HG03571 (cell line): ENCODE measurements around the gene PCDHGA1.
A peak's percentile ranks its signal among the peaks of the same experiment; 100 is the strongest.
"Not testable (repeated sequence)": the region's sequence is repeated elsewhere in the genome, so short reads cannot be mapped to it uniquely, and the experiment has no call there.

Experiments
- ATAC-seq: cut with Tn5 transposase; IDR thresholded peaks from one replicate; pipeline ENCODE4 v1.9.1; 2021; ENCODE audit not compliant: unreplicated experiment

Gene PCDHGA1

DNA sequence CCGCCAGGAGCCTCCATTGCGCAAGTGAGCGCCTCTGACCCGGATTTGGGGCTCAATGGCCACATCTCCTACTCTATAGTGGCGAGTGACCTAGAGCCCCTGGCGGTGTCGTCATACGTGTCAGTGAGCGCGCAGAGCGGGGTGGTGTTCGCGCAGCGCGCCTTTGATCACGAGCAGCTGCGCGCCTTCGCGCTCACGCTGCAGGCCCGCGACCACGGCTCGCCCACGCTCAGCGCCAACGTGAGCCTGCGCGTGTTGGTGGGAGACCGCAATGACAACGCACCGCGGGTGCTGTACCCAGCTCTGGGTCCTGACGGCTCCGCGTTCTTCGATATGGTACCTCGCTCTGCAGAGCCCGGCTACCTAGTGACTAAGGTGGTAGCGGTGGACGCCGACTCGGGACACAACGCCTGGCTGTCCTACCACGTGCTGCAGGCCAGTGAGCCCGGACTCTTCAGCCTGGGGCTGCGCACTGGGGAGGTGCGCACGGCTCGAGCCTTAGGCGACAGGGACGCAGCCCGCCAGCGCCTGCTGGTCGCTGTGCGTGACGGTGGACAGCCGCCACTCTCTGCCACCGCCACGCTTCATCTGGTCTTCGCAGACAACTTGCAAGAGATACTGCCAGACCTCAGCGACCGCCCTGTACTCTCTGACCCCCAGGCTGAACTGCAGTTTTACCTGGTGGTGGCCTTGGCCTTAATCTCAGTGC lies 79.4 kb downstream of the PCDHGA1 start:
- no peak for ATAC-seq

DNA sequence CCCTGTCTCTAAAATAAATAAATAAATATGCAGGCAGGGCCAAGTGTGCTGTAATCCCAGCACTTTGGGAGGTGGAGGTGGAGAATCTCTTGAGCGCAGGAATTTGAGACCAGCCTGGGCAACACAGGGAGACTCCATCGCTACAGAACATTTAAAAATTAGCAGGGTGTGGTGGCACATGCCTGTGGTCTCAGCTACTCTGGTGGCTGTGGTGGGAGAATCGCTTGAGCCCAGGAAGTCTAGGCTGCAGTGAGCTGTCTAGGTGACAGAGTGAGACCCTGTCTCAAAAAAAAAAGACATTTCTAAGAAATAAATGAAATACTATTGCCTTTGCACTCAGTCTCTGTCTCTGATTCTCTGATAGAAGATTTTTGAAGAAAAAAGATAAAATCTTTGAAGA lies 81.3 kb downstream of the PCDHGA1 start:
- no peak for ATAC-seq

DNA sequence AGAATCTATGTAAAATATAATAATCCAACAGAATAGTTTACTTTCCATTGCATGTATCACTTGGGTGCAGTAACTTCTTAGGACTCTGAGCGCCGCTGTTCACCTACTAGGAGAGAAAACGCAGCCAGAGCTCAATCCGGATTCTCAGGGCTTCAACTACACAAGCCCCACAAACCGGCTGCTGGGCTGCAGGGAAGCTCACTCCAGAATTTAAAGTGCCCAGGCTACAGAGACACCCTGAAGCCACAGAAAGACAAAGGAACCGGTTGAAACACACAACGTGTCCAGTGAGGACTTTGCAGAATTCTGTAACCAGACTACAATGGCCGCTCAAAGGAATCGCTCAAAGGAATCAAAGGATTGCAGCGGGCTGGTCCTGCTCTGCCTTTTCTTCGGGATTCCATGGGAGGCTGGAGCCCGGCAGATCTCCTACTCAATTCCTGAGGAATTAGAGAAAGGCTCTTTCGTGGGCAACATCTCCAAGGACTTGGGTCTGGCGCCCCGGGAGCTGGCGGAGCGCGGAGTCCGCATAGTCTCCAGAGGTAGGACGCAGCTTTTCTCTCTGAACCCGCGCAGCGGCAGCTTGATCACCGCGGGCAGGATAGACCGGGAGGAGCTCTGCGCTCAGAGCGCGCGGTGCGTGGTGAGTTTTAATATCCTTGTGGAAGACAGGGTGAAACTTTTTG lies 82.7 kb downstream of the PCDHGA1 start, which contains the start of gene PCDHGA10:
TSS of gene PCDHGA10 (plus strand) at position 134 of the 686 bp plus-strand sequence. CDS start at position 323, 189 bp downstream.
- ATAC-seq: peak; percentile 84

DNA sequence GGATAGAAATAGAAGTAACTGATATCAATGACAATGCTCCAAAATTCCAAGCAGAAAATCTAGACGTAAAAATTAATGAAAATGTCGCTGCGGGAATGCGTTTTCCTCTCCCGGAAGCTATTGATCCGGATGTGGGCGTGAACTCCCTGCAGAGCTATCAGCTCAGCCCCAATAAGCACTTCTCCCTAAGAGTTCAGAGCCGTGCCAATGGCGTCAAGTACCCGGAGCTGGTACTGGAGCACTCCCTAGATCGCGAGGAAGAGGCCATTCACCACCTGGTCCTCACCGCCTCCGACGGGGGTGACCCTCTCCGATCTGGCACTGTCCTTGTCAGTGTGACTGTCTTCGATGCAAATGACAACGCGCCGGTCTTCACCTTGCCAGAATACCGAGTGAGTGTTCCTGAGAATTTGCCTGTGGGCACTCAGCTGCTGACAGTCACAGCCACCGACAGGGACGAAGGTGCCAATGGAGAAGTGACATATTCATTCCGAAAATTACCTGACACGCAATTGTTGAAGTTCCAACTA lies 83.3 kb downstream of the PCDHGA1 start:
- no peak for ATAC-seq

DNA sequence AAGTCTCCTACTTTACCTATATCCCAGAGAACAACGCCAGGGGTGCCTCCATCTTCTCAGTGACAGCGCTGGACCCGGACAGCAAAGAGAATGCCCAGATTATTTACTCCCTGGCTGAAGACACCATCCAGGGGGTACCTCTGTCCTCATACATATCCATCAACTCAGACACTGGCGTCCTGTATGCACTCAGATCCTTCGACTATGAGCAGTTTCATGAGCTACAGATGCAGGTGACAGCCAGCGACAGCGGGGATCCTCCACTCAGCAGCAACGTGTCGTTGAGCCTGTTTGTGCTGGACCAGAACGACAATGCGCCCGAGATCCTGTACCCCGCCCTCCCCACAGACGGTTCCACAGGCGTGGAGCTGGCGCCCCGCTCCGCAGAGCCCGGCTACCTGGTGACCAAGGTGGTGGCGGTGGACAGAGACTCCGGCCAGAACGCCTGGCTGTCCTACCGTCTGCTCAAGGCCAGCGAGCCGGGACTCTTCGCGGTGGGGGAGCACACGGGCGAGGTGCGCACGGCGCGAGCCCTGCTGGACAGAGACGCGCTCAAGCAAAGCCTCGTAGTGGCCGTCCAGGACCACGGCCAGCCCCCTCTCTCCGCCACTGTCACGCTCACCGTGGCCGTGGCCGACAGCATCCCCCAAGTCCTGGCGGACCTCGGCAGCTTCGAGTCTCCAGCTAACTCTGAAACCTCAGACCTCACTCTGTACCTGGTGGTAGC lies 84.4 kb downstream of the PCDHGA1 start:
- not testable (repeated sequence) for ATAC-seq

DNA sequence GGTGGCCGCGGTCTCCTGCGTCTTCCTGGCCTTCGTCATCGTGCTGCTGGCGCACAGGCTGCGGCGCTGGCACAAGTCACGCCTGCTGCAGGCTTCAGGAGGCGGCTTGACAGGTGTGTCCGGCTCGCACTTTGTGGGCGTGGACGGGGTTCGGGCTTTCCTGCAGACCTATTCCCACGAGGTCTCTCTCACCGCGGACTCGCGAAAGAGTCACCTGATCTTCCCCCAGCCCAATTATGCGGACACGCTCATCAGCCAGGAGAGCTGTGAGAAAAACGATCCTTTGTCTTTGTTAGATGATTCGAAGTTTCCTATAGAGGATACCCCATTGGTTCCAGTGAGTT lies 84.9 kb downstream of the PCDHGA1 start:
- not testable (repeated sequence) for ATAC-seq

DNA sequence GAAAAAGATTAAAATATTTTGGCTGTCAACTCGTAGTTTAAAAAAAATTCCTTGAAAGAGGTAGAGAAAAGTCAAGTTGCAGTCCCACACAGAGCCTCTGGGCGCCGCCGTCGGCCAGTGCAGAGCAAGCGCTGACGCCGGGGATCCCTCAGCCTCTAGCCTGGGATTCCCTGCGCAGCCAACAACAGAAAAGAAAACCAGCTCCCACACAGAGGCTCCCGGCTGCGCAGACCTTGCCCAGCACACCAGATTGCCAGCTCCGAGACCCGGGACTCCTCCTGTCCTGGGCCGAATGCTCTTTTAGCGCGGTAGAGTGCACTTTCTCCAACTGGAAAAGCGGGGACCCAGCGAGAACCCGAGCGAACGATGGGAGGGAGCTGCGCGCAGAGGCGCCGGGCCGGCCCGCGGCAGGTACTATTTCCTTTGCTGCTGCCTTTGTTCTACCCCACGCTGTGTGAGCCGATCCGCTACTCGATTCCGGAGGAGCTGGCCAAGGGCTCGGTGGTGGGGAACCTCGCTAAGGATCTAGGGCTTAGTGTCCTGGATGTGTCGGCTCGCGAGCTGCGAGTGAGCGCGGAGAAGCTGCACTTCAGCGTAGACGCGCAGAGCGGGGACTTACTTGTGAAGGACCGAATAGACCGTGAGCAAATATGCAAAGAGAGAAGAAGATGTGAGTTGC lies 87.3 kb downstream of the PCDHGA1 start, which contains the start of gene PCDHGB7:
TSS of gene PCDHGB7 (plus strand) at position 184 of the 679 bp plus-strand sequence. CDS start at position 367, 183 bp downstream.
- ATAC-seq: peak; percentile 68

DNA sequence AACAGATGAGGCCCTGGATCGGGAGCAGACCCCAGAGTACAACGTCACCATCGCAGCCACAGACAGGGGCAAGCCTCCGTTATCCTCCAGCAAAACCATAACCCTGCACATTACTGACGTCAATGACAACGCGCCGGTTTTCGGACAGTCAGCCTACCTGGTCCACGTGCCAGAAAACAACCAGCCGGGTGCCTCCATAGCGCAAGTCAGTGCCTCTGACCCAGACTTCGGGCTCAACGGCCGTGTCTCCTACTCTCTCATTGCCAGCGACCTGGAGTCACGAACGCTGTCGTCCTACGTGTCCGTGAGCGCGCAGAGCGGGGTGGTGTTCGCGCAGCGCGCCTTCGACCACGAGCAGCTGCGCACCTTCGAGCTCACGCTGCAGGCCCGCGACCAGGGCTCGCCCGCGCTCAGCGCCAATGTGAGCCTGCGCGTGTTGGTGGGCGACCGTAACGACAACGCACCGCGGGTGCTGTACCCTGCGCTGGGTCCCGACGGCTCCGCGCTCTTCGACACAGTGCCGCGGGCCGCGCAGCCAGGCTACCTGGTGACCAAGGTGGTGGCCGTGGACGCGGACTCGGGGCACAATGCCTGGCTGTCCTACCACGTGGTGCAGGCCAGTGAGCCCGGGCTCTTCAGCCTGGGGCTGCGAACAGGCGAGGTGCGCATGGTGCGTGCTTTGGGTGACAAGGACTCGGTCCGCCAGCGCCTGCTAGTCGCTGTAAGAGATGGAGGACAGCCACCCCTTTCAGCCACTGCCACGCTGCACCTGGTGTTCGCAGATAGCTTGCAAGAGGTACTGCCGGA lies 89.0 kb downstream of the PCDHGA1 start:
- no peak for ATAC-seq

DNA sequence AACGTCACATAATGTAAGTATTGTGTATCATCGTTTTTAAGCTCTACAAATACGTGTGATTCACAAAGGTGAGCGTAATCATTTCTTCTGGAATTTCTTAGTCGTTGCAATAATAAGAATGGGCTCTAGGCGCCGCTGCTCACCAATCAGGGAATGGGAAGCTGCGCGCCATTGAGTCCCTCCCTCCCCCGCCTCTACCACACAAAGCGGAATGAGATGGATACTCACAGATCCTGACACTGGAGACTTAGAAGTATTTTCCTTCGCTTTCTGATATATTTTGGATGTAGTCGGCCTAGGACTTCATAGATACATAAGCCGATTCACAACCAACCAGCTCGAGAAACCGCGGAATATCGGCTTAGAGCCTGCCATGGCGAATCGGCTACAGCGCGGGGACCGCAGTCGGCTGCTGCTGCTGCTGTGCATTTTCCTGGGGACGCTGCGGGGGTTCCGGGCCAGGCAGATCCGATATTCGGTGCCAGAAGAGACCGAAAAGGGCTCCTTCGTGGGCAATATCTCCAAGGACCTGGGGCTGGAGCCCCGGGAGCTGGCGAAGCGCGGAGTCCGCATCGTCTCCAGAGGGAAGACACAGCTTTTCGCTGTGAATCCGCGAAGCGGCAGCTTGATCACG lies 90.7 kb downstream of the PCDHGA1 start, which contains the start of gene PCDHGA11:
TSS of gene PCDHGA11 (plus strand) at position 197 of the 634 bp plus-strand sequence. CDS start at position 374, 177 bp downstream.
- ATAC-seq: no peak

DNA sequence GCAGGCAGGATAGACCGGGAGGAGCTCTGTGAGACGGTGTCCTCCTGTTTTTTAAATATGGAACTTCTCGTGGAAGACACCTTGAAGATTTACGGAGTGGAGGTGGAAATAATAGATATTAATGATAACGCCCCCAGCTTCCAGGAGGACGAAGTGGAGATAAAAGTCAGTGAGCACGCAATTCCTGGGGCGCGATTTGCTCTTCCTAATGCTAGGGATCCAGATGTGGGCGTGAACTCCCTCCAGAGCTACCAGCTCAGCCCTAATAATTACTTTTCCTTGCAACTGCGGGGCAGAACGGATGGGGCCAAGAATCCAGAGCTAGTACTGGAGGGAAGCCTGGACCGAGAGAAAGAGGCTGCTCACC lies 91.2 kb downstream of the PCDHGA1 start:
- no peak for ATAC-seq

DNA sequence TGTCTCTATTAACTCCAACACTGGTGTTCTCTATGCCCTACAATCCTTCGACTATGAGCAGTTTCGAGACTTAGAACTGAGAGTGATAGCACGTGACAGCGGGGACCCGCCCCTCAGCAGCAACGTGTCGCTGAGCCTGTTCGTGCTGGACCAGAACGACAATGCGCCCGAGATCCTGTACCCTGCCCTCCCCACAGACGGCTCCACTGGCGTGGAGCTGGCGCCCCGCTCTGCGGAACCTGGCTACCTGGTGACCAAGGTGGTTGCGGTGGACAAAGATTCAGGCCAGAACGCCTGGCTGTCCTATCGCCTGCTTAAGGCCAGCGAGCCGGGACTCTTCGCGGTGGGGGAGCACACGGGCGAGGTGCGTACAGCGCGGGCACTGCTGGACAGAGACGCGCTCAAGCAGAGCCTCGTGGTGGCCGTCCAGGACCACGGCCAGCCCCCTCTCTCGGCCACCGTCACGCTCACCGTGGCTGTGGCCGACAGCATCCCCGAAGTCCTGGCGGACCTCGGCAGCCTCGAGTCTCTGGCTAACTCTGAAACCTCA lies 92.5 kb downstream of the PCDHGA1 start:
- no peak for ATAC-seq

DNA sequence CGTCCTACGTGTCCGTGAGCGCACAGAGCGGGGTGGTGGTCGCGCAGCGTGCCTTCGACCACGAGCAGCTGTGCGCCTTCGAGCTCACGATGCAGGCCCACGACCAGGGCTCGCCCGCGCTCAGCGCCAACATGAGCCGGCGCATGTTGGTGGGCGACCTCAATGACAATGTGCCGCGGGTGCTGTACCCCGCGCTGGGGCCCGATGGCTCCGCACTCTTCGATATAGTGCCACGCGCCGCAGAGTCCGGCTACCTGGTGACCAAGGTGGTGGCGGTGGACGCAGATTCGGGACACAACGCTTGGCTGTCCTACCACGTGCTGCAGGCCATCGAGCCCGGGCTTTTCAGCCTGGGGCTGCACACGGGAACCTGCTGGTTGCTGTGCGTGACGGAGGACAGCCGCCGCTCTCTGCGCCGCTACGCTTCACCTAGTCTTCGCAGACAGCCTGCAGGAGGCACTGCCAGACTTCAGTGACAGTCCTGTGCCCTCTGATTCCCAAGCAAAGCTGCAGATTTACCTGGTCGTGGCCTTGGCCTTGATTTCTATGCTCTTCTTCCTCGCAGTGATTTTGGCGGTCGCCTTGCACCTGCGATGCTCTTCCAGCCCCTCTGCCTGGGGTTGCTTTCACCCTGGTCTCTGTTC lies 97.6 kb downstream of the PCDHGA1 start:
- ATAC-seq: no peak

DNA sequence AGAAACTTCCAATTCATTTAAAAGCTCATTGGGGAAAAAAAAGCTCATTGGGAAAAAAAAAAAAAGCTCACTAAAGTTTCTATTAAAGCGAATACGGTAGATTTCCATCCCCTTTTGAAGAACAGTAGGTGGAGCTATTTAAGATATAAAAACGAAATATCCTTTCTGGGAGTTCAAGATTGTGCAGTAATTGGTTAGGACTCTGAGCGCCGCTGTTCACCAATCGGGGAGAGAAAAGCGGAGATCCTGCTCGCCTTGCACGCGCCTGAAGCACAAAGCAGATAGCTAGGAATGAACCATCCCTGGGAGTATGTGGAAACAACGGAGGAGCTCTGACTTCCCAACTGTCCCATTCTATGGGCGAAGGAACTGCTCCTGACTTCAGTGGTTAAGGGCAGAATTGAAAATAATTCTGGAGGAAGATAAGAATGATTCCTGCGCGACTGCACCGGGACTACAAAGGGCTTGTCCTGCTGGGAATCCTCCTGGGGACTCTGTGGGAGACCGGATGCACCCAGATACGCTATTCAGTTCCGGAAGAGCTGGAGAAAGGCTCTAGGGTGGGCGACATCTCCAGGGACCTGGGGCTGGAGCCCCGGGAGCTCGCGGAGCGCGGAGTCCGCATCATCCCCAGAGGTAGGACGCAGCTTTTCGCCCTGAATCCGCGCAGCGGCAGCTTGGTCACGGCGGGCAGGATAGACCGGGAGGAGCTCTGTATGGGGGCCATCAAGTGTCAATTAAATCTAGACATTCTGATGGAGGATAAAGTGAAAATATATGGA lies 100.2 kb downstream of the PCDHGA1 start, which contains the start of gene PCDHGA12:
TSS of gene PCDHGA12 (plus strand) at position 176 of the 782 bp plus-strand sequence. CDS start at position 429, 253 bp downstream.
- ATAC-seq: peak; percentile 94

DNA sequence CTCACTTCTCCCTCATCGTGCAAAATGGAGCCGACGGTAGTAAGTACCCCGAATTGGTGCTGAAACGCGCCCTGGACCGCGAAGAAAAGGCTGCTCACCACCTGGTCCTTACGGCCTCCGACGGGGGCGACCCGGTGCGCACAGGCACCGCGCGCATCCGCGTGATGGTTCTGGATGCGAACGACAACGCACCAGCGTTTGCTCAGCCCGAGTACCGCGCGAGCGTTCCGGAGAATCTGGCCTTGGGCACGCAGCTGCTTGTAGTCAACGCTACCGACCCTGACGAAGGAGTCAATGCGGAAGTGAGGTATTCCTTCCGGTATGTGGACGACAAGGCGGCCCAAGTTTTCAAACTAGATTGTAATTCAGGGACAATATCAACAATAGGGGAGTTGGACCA lies 101.0 kb downstream of the PCDHGA1 start:
- ATAC-seq: peak; percentile 27

DNA sequence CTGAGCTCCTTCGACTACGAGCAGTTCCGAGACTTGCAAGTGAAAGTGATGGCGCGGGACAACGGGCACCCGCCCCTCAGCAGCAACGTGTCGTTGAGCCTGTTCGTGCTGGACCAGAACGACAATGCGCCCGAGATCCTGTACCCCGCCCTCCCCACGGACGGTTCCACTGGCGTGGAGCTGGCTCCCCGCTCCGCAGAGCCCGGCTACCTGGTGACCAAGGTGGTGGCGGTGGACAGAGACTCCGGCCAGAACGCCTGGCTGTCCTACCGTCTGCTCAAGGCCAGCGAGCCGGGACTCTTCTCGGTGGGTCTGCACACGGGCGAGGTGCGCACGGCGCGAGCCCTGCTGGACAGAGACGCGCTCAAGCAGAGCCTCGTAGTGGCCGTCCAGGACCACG lies 102.0 kb downstream of the PCDHGA1 start:
- not testable (repeated sequence) for ATAC-seq

DNA sequence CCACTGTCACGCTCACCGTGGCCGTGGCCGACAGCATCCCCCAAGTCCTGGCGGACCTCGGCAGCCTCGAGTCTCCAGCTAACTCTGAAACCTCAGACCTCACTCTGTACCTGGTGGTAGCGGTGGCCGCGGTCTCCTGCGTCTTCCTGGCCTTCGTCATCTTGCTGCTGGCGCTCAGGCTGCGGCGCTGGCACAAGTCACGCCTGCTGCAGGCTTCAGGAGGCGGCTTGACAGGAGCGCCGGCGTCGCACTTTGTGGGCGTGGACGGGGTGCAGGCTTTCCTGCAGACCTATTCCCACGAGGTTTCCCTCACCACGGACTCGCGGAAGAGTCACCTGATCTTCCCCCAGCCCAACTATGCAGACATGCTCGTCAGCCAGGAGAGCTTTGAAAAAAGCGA lies 102.4 kb downstream of the PCDHGA1 start:
- ATAC-seq: not testable (repeated sequence)

DNA sequence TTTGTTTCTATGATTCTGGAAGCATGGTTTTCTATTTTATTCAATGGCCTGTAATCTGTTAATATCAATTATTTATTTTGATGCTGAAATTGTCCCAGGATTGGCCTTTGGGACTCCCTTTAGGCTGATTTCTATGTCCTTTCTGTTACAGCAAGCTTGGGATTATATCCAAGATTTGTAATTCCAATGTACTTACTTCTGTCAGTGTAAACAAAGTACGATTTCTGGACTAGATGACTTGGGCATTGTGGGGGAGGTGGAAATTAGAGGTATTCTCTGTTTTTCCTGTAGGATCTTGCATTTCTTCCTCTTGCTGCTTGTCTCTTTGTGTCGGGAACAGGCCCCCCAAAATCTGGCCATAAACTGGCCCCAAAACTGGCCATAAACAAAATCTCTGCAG lies 103.7 kb downstream of the PCDHGA1 start:
- ATAC-seq: no peak

DNA sequence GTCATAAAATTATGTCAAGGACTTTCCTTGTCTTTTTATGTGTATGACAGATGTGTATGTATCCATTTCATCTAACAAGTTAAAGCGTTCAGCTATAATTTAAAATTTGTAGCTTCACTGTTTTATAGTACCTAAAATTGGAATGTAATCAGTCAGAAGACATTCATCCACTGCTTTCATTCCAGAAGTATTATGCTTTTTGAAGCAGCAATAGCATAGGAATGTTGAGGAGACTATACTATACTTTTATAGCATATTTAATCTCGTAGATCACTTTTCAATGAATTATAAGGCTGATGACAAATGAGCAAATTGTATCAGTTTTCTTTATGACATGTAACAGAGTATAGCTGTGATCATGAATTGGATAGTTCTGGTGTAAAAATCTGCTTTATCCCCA lies 106.9 kb downstream of the PCDHGA1 start:
- ATAC-seq: no peak
